NT2/D1 (cell line): Measurements from ENCODE around the gene PTBP3.
"Not testable (repeated sequence)": the region's sequence is repeated elsewhere in the genome, so short reads cannot be mapped to it uniquely, and the experiment has no call there.

ENCODE experiments used
- SUZ12 ChIP-seq: IDR thresholded peaks from 2 replicates; pipeline ENCODE4 v1.6.1; 2011; ENCODE audit not compliant: insufficient read length, insufficient read depth; ENCODE audit errors: extremely low read depth
- YY1 ChIP-seq: IDR thresholded peaks from 2 replicates; pipeline ENCODE4 v1.6.1; 2011; ENCODE audit not compliant: insufficient read length, insufficient read depth

GRCh38 chr9:112267086-112267485 lies 66.3 kb downstream of the PTBP3 start:
- TF ChIP-seq YY1, SUZ12: not testable (repeated sequence)
